Nephron progenitor cell (in vitro differentiated cells): ENCODE data around the gene NEK8.
"Not testable (repeated sequence)": the region's sequence is repeated elsewhere in the genome, so short reads cannot be mapped to it uniquely, and the experiment has no call there.

Experiments
- DNase-seq: peaks from one replicate; pipeline ENCODE4 v3.0.0; 2021
- H3K27ac Mint-ChIP-seq: 2 replicates; pipeline ENCODE4 v1.8.0; 2021; ENCODE audit warnings: mild to moderate bottlenecking, moderate library complexity, mixed read lengths
- H3K27me3 Mint-ChIP-seq: 2 replicates; pipeline ENCODE4 v1.8.0; 2021; ENCODE audit warnings: mild to moderate bottlenecking, low read depth, mixed read lengths; ENCODE audit not compliant: poor library complexity
- H3K36me3 Mint-ChIP-seq: 2 replicates; pipeline ENCODE4 v1.8.0; 2021; ENCODE audit warnings: low read depth, mixed read lengths
- H3K4me1 Mint-ChIP-seq: 2 replicates; pipeline ENCODE4 v1.8.0; 2021; ENCODE audit warnings: mixed read lengths
- H3K4me3 Mint-ChIP-seq: 2 replicates; pipeline ENCODE4 v1.8.0; 2021; ENCODE audit warnings: mild to moderate bottlenecking, moderate library complexity, mixed read lengths
- H3K9me3 Mint-ChIP-seq: 2 replicates; pipeline ENCODE4 v1.8.0; 2021; ENCODE audit warnings: mild to moderate bottlenecking, moderate library complexity, mixed read lengths
- TF ChIP-seq, protein P1 (sequence below): fragments of 200-600 bp; sonication (generic); IDR thresholded peaks from 2 replicates; pipeline ENCODE4 v1.5.0; 2021; ENCODE audit warnings: antibody characterized with exemption

NEK8 gene

DNA sequence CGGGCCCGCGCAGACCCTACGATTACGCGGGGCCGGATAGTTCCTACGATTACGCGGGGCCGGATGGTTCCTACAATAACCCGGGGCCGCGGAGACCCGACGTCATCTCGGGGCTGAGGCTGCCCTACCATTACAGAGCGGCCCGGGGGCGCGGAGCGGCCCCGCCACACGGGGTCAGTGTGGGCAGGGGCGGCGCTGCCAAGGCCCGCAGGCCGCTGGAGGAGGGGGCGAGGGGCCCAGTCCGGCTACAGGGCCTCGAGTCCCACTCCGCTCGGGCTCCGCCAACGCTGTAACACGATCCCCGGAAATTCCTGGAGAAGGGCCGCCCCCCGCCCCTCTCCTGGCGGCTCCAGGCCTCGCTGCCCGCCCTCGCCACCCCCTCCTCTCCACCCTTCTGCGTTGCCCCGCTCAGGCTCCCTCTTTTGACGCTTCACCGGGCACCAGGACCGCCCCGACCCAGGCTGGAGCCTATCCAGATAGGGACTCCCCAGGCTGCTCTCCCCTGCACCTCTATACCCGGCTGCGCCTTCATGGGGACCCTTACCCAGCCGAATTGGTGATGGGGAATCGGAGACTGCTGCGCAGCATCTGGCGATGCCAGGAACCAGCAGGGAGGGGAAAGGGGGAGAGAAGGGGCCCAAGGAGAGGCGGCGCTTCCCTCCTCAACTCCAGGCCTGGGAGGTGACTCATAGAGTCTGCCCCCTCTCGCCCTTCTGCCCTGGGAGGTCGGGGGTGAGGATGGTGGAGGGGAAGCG lies 10.8 kb upstream of the NEK8 start, which contains the start of gene RAB34:
Gene RAB34 (minus strand): TSS at position 291 of the 755 bp plus-strand sequence. CDS start 602 bp downstream, outside the sequence.
- peak; percentile 94 for DNase-seq
- Mint-ChIP-seq H3K27ac (peak within 1 kb of the TSS; percentile 100), H3K4me1 (peaks cover 76% of the 10 kb centered on the region), H3K4me3 (peak within 1 kb of the TSS; percentile 85), H3K9me3 (no peaks in the 10 kb centered on the region), H3K27me3 (peaks cover 8% of the 10 kb centered on the region), H3K36me3 (peaks cover 52% of the 10 kb centered on the region)
- TF ChIP-seq, protein P1, sequence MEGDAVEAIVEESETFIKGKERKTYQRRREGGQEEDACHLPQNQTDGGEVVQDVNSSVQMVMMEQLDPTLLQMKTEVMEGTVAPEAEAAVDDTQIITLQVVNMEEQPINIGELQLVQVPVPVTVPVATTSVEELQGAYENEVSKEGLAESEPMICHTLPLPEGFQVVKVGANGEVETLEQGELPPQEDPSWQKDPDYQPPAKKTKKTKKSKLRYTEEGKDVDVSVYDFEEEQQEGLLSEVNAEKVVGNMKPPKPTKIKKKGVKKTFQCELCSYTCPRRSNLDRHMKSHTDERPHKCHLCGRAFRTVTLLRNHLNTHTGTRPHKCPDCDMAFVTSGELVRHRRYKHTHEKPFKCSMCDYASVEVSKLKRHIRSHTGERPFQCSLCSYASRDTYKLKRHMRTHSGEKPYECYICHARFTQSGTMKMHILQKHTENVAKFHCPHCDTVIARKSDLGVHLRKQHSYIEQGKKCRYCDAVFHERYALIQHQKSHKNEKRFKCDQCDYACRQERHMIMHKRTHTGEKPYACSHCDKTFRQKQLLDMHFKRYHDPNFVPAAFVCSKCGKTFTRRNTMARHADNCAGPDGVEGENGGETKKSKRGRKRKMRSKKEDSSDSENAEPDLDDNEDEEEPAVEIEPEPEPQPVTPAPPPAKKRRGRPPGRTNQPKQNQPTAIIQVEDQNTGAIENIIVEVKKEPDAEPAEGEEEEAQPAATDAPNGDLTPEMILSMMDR: peak; percentile 53

DNA sequence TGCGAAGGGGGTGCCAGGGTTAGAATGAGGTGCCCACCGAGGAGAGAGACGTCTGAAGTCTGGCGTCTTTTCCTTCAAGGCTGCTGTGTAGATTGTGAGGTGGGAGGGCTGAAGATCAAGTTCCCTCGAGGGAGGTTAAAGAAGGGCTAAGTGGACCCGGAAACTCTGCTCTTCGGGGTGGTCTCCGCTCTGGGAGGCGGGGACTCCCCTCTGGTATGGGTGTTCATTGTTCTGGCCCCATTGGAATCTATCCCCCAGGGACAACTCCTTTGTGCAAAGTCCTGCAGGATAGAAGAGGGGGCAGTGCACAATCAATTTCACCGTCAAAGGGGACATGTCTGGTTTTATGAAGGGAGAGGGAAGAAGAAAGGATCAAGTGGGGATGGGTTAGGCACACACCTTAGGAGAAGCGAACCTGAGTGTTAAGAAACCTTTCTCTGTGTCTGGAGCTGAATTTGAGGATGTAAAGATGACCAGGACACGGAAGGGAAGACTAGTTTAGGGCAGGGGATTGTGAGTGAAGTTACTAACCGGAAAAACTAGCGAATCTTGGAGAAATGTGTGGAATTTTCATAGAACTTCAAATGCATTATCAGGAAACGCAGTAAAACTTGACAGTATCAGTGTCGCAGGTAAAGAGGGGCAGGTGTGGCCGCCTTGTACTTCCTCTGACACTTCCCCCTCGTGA lies 10.1 kb upstream of the NEK8 start:
- Mint-ChIP-seq H3K27ac (peak overlapping the region; percentile 100), H3K27me3 (peaks cover 8% of the 10 kb centered on the region), H3K9me3 (no peaks in the 10 kb centered on the region), H3K4me3 (peak overlapping the region; percentile 85), H3K36me3 (peaks cover 52% of the 10 kb centered on the region), H3K4me1 (peaks cover 79% of the 10 kb centered on the region)
- TF ChIP-seq, protein P1: no peak
- DNase-seq: peak; percentile 57

DNA sequence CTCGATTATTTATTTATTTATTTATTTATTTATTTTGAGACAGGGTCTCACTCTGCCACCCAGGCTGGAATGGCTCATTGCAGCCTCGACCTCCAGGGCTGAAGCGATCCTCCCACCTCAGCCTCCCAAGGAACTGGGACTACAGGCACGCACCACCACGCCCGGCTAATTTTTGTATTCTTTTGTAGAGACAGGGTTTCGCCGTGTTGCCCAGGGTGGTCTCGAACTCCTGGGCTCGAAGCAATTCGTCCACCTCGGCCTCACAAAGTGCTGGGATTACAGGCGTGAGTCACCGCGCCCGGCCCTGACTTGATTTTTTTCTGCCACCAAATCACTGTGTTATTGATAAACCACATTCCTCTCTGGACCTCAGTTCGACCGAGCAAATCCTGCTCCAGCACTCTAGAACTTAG lies 9.6 kb upstream of the NEK8 start:
- TF ChIP-seq, protein P1: no peak
- Mint-ChIP-seq H3K27ac (peak overlapping the region; percentile 99), H3K4me3 (peak overlapping the region; percentile 100), H3K36me3 (peaks cover 51% of the 10 kb centered on the region), H3K4me1 (peaks cover 85% of the 10 kb centered on the region), H3K27me3 (peaks cover 8% of the 10 kb centered on the region), H3K9me3 (no peaks in the 10 kb centered on the region)
- DNase-seq: no peak

DNA sequence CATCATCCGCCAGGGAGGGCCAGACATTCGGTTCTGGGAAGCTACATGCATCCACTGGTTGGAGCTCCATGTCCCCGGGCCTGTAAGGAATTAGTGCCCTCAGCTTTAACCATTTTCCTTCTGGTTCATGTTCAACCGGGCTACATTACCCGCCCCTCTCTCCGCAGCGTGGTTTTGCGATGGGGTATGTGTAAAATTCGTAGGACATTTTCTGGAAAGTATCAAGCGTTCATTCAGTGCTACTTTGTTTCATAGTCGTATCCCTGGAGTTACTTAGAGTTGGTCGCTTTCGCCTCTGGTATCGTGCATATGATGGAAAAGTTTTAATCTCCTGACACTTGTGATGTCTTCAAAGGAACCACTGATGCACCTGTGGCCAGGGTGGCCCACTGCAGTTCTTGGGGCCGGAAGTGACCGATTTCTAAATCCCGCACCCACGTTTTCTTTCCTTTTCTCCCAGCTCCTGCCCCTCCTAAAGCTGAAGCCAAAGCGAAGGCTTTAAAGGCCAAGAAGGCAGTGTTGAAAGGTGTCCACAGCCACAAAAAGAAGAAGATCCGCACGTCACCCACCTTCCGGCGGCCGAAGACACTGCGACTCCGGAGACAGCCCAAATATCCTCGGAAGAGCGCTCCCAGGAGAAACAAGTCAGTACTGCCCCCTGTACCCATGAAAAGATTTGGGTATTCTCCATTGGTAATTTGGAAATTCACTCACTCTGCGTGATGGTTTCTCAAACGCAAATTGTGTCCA lies 8.2 kb upstream of the NEK8 start:
- Mint-ChIP-seq H3K9me3 (no peaks in the 10 kb centered on the region), H3K4me1 (peaks cover 87% of the 10 kb centered on the region), H3K27me3 (peaks cover 8% of the 10 kb centered on the region), H3K4me3 (peak overlapping the region; percentile 100), H3K36me3 (peaks cover 45% of the 10 kb centered on the region), H3K27ac (peak overlapping the region; percentile 99)
- no peak for DNase-seq
- TF ChIP-seq, protein P1: no peak

DNA sequence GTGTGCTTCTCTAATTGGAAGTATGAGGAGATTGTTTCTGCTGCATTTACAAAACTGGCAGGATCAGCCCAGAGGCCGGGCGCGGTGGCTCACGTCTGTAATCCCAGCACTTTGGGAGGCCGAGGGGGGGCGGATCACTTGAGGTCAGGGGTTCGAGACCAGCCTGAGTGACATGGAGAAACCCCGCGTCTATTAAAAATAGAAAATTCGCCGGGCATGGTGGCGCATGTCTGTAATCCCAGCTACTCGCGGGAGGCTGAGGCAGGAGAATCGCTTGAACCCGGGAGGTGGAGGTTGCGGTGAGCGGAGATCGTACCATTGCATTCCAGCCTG lies 7.6 kb upstream of the NEK8 start:
- Mint-ChIP-seq H3K4me1 (peaks cover 84% of the 10 kb centered on the region), H3K27ac (peak overlapping the region; percentile 99), H3K36me3 (peaks cover 42% of the 10 kb centered on the region), H3K4me3 (peak overlapping the region; percentile 100)
- not testable (repeated sequence) for H3K9me3 Mint-ChIP-seq, DNase-seq, H3K27me3 Mint-ChIP-seq
